GM13976 (cell line): Measurements from ENCODE around the gene ZNF444.

ENCODE experiments used
- DNase-seq: peaks from one replicate; pipeline ENCODE4 v3.0.0; 2012; ENCODE audit warnings: low spot score
- in situ Hi-C: fragments of 300-500 bp; cut with MboI; formaldehyde crosslinking; loops from one replicate; pipeline ENCODE4 v1.12.0; 2022; ENCODE audit warnings: low sequenced_read_pairs, mixed read lengths, inconsistent platforms; ENCODE audit not compliant: unreplicated experiment
- TF ChIP-seq, protein P1 (sequence below): IDR thresholded peaks from 2 replicates; pipeline ENCODE4 v1.5.1; 2012; ENCODE audit warnings: borderline replicate concordance, mild to moderate bottlenecking; ENCODE audit not compliant: insufficient read depth; ENCODE audit errors: extremely low read depth, missing control alignments, control extremely low read depth

Gene ZNF444

DNA sequence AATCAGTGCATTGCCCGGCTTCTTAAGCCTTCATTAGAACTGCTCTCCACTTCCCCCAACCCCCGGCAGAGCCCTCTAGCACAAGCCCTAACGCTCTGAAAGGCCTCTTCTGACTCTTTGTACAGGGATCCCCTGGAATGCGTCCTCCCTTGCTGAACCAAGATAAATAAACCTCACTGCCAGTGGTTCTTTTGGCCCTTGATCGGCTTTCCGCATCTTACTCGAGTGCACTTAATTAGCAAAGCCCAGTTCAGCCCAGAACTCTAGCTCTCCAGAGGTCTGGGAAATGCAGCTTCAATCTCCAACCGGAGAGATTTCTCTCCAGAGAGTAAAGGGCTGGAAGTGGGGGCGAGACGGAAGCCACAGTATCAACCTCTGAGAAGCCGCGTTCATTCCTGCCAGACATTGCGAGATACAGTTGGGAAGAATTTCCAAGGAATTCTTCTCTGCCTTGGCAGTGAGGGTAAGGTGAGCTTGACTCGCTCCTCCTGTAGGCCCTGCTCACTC, 8.7 kb upstream of the ZNF444 start:
- TF ChIP-seq, protein P1, sequence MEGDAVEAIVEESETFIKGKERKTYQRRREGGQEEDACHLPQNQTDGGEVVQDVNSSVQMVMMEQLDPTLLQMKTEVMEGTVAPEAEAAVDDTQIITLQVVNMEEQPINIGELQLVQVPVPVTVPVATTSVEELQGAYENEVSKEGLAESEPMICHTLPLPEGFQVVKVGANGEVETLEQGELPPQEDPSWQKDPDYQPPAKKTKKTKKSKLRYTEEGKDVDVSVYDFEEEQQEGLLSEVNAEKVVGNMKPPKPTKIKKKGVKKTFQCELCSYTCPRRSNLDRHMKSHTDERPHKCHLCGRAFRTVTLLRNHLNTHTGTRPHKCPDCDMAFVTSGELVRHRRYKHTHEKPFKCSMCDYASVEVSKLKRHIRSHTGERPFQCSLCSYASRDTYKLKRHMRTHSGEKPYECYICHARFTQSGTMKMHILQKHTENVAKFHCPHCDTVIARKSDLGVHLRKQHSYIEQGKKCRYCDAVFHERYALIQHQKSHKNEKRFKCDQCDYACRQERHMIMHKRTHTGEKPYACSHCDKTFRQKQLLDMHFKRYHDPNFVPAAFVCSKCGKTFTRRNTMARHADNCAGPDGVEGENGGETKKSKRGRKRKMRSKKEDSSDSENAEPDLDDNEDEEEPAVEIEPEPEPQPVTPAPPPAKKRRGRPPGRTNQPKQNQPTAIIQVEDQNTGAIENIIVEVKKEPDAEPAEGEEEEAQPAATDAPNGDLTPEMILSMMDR = no peak
- in situ Hi-C loops = no loop called here

DNA sequence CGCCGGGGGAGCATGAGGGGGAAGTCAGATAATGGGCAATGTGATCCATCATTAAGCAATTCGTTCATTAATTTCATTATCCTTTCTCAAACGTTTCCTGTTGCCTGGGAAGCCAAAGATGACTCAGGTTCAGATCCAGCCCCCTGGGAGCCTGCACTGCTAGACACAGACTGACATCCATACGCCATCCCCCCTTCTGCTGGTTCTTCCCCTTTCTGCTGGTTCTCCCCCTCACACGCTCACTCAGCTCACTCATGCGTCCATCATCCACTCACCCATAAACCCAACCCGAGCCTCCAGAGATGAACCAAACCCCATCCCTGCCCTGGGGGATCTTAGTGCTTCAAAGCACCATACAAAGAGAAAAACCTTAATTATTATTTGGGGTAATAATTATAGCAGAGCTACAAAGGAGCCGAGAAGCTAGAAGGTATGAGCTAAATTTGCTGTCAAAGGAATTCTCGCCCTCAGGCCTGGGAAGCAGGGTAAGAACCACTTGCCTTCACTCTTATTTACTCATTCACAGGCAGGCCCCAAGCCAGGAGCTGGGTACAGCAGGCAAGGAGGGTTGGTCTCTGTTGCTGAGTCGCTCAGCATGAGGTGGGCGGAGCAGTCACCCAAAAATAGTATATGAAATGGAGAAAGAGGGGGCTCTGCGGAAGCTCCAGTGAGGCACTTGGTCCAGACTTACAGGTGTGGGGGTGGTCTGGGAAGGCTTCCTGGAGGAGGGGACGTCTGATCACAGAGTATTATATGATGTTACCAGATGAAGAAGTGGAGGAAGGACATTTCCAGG, 7.0 kb upstream of the ZNF444 start:
- in situ Hi-C loops = no loop called here
- peak; percentile 73 for DNase-seq
- TF ChIP-seq, protein P1 = no peak

More for the DNA sequence above, 8.7 kb upstream of the ZNF444 start:
- no peak for DNase-seq

DNA sequence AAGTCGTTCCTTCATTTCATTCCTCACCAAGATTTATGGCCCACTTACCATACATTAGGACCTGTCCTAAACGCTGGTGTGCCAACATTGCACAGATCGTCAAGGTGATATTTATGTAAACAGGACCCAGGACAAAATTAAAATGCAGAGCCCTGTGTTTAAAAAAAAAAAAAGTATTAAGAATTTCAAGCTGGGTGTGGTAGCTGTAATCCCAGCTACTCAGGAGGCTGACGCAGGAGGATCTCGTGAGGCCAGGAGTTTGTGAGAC, 6.5 kb upstream of the ZNF444 start:
- in situ Hi-C loops = no loop called here
- TF ChIP-seq, protein P1 = no peak
- no peak for DNase-seq

DNA sequence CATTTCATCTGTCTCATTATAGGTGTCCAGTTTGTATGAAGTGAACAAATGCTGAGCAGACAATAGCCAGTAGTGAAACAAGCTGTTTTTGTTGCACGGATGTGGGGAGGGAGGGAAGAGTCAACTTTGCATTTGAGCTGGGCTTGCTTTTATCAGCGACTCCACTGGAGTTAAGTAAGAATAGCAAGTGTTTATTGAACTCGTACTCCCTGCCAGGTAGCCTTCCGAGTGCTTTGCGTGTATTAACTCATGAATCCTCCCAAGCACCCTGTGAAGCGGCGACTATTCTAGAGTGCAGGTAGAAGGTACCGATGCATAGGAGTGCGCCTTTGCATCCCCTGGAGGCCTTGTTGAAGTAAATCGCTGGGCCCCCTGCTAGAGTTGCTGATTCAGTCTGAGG, 4.7 kb upstream of the ZNF444 start:
- TF ChIP-seq, protein P1 = no peak
- in situ Hi-C loops = no loop called here
- DNase-seq = no peak

DNA sequence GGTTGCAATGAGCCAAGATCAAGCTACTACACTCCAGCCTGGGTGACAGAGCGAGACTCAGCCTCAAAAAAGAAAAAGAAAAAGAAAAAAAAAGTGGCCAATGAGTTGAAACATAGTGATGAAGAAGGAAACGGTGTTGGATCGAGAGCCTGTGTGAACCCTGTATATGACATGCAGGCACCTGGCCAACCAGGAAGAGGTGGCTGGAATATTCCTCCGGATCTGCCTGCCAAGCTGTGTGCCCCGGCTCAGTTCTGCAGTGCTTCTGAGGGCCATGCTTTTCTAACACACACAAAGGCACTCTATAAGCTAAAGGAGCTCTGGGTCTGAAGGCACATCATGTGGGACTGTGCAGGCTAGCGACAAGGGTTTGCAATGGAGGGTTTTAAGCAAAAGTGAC, 3.7 kb upstream of the ZNF444 start:
- no peak for DNase-seq
- TF ChIP-seq, protein P1 = no peak
- in situ Hi-C loops = no loop called here

DNA sequence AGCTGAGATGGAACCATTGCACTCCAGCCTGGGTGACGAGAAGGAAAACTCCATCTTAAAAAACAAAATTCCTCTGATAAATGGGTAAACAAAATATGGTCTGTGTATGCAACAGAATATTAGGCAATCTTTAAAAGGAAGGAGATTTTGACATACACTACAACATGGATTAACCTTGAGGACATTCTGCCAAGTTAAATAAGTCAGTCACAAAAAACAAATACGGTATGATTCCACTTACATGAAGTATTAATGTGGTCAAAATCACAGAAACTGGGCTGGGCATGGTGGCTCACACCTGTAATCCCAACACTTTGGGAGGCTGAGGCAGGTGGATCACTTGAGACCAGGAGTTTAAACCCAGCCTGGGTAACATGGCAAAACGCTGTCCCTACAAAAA, 3.0 kb upstream of the ZNF444 start:
- DNase-seq = no peak
- TF ChIP-seq, protein P1 = no peak
- in situ Hi-C loops = no loop called here

DNA sequence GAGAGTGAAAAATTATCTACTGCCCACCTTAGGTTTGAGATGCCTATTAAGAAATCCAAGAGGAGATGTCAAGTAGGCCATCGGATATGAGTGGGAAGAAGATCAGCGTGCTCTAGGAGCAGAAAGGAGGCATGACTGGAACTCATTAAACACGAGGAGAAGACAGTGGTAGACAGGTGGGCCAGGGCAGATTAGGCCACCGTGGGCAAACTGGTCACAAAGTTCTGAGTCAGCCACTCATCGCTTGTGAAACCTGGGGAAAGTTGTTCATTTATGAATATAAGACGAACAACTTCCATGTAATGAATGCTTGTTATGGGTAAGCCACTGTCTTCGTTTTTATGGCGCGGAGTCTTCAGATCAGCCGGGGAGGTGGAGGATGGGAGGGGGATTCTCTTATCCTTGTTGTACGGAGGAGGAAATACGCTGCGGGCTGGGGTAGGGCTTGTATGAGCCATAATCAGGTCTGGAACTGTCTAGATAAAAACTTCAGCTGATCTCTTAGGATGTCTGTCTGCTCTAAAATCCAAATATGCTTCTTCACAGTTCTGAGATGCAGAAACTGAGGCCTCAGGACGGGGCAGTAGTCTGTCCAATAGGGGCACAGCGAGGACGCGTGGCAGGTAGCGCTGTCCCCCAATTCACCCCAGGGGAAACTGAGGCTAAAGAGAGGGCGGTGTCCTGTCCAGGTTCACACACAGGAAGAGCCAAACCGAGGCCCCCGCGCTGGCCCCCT, 1.1 kb upstream of the ZNF444 start:
- TF ChIP-seq, protein P1 = no peak
- no peak for DNase-seq
- in situ Hi-C loops = no loop called here
